SK-N-SH treated with all-trans-retinoic acid at 6 μM for 48 hours (cell line): Measurements from ENCODE around the gene NME7.

Experiments
- ATAC-seq: fragments of 200-7000 bp; cut with Tn5 transposase; 3 replicates; pipeline ENCODE4 v1.9.1; 2020; ENCODE audit warnings: mild to moderate bottlenecking, moderate library complexity
- ARNTL ChIP-seq: fragments of 450-650 bp; formaldehyde crosslinking; IDR thresholded peaks from 2 replicates; pipeline ENCODE4 v1.5.0; 2020; ENCODE audit warnings: low read depth, mild to moderate bottlenecking, moderate library complexity, borderline replicate concordance
- CREB5 ChIP-seq: fragments of 250-450 bp; sonication (Bioruptor Pico); IDR thresholded peaks from 2 replicates; pipeline ENCODE4 v1.5.1; 2020; ENCODE audit warnings: low read depth, mild to moderate bottlenecking, moderate library complexity
- CSDC2 ChIP-seq: fragments of 250-450 bp; sonication (Bioruptor Pico); IDR thresholded peaks from 2 replicates; pipeline ENCODE4 v1.5.0; 2020; ENCODE audit warnings: mild to moderate bottlenecking, moderate library complexity
- CSRNP3 ChIP-seq: fragments of 250-450 bp; sonication (Bioruptor Pico); IDR thresholded peaks from 2 replicates; pipeline ENCODE4 v1.5.1; 2021; ENCODE audit warnings: mild to moderate bottlenecking, moderate library complexity
- ESRRG ChIP-seq: fragments of 250-450 bp; sonication (Bioruptor Pico); IDR thresholded peaks from 2 replicates; pipeline ENCODE4 v1.6.1; 2021; ENCODE audit warnings: mild to moderate bottlenecking
- GLIS3 ChIP-seq: fragments of 250-450 bp; sonication (Bioruptor Pico); IDR thresholded peaks from 2 replicates; pipeline ENCODE4 v1.5.0; 2020; ENCODE audit warnings: mild to moderate bottlenecking, moderate library complexity
- OSR1 ChIP-seq: fragments of 250-450 bp; sonication (Bioruptor Pico); IDR thresholded peaks from 2 replicates; pipeline ENCODE4 v1.8.0; 2022; ENCODE audit warnings: moderate library complexity, mild to moderate bottlenecking, inconsistent platforms
- PATZ1 ChIP-seq: fragments of 250-450 bp; sonication (Bioruptor Pico); IDR thresholded peaks from 2 replicates; pipeline ENCODE4 v1.8.0; 2020; ENCODE audit warnings: mild to moderate bottlenecking, moderate library complexity, borderline replicate concordance
- POU6F1 ChIP-seq: fragments of 250-450 bp; sonication (Bioruptor Pico); IDR thresholded peaks from 2 replicates; pipeline ENCODE4 v1.8.0; 2021; ENCODE audit warnings: low read depth, mild to moderate bottlenecking, moderate library complexity, borderline replicate concordance
- PPARA ChIP-seq: fragments of 250-450 bp; sonication (Bioruptor Pico); IDR thresholded peaks from 2 replicates; pipeline ENCODE4 v1.5.0; 2020; ENCODE audit warnings: mild to moderate bottlenecking, borderline replicate concordance
- RARB ChIP-seq: fragments of 250-450 bp; sonication (Bioruptor Pico); IDR thresholded peaks from 2 replicates; pipeline ENCODE4 v1.8.0; 2021; ENCODE audit warnings: mild to moderate bottlenecking, moderate library complexity
- SNAI2 ChIP-seq: fragments of 250-450 bp; sonication (Bioruptor Pico); IDR thresholded peaks from 2 replicates; pipeline ENCODE4 v1.5.0; 2020; ENCODE audit warnings: mild to moderate bottlenecking, moderate library complexity
- TCF4 ChIP-seq: fragments of 250-450 bp; sonication (Bioruptor Pico); IDR thresholded peaks from 2 replicates; pipeline ENCODE4 v1.8.0; 2021; ENCODE audit warnings: mild to moderate bottlenecking, moderate library complexity, borderline replicate concordance
- TSHZ2 ChIP-seq: fragments of 250-450 bp; sonication (Bioruptor Pico); IDR thresholded peaks from 2 replicates; pipeline ENCODE4 v1.5.0; 2020; ENCODE audit warnings: mild to moderate bottlenecking, moderate library complexity
- ZC3H10 ChIP-seq: fragments of 250-450 bp; sonication (Bioruptor Pico); IDR thresholded peaks from 2 replicates; pipeline ENCODE4 v1.5.1; 2021; ENCODE audit warnings: mild to moderate bottlenecking, moderate library complexity
- ZFP3 ChIP-seq: fragments of 250-450 bp; sonication (Bioruptor Pico); IDR thresholded peaks from 2 replicates; pipeline ENCODE4 v1.5.0; 2020; ENCODE audit warnings: mild to moderate bottlenecking, moderate library complexity
- ZFP30 ChIP-seq: fragments of 450-650 bp; formaldehyde crosslinking; IDR thresholded peaks from 2 replicates; pipeline ENCODE4 v1.5.0; 2022; ENCODE audit warnings: mild to moderate bottlenecking, moderate library complexity
- ZNF565 ChIP-seq: fragments of 450-650 bp; formaldehyde crosslinking; conservative IDR thresholded peaks from 2 replicates; pipeline ENCODE4 v1.5.0; 2020; ENCODE audit warnings: low read depth, mild to moderate bottlenecking, moderate library complexity
- ZNF70 ChIP-seq: fragments of 450-650 bp; formaldehyde crosslinking; IDR thresholded peaks from 2 replicates; pipeline ENCODE4 v1.5.0; 2020; ENCODE audit warnings: mild to moderate bottlenecking, moderate library complexity
- ZNF8 ChIP-seq: fragments of 450-650 bp; formaldehyde crosslinking; IDR thresholded peaks from 2 replicates; pipeline ENCODE4 v1.5.0; 2020; ENCODE audit warnings: mild to moderate bottlenecking, moderate library complexity

Gene NME7

GRCh38 chr1:169250795-169251194, 116.8 kb downstream of the NME7 start:
- TF ChIP-seq CSDC2 (no peak), PATZ1 (CRISPR knock-in tag) (no peak), ESRRG (no peak), ARNTL (CRISPR knock-in tag) (no peak), ZFP30 (no peak), ZNF565 (no peak), POU6F1 (CRISPR knock-in tag) (no peak), CREB5 (CRISPR knock-in tag) (no peak)
- no peak for ATAC-seq

GRCh38 chr1:169250022-169250421, 117.6 kb downstream of the NME7 start:
- ATAC-seq = no peak
- TF ChIP-seq CSDC2 (no peak), TSHZ2 (no peak), ZNF70 (CRISPR knock-in tag) (no peak), ZC3H10 (no peak), PATZ1 (CRISPR knock-in tag) (no peak), CREB5 (CRISPR knock-in tag) (no peak), ESRRG (no peak), ZNF8 (CRISPR knock-in tag) (no peak), SNAI2 (CRISPR knock-in tag) (no peak), ZFP30 (no peak), GLIS3 (CRISPR knock-in tag) (no peak)

- TF ChIP-seq ZC3H10 = no peak
- TF ChIP-seq TSHZ2 = no peak
- no peak for TF ChIP-seq ESRRG
- no peak for TF ChIP-seq ZNF8 (CRISPR knock-in tag)
- TF ChIP-seq ZNF565 = no peak
- no peak for TF ChIP-seq ZNF70 (CRISPR knock-in tag)
- TF ChIP-seq ZFP3 (CRISPR knock-in tag) = no peak
- no peak for TF ChIP-seq PPARA (CRISPR knock-in tag)
- no peak for TF ChIP-seq CSRNP3 (CRISPR knock-in tag)
- no peak for TF ChIP-seq ARNTL (CRISPR knock-in tag)
- no peak for TF ChIP-seq RARB (CRISPR knock-in tag)
- no peak for TF ChIP-seq CSDC2
- TF ChIP-seq OSR1 (CRISPR knock-in tag) = no peak
- TF ChIP-seq GLIS3 (CRISPR knock-in tag) = no peak
- no peak for TF ChIP-seq TCF4 (CRISPR knock-in tag)
- no peak for ATAC-seq
Measured at GRCh38 chr1:169249611-169250010, 118.0 kb downstream of the NME7 start.
